Liver (tissue), 9 donors: ENCODE data around the gene YTHDF1. TPM values are rescaled to one million over a fixed set of nuclear protein-coding genes. Genes with fewer than 3 reads are reported as not detected.
"Not testable (repeated sequence)": the region's sequence is repeated elsewhere in the genome, so short reads cannot be mapped to it uniquely, and the experiment has no call there.

Source experiments
- DNase-seq: peaks from one replicate; pipeline ENCODE4 v3.0.0-alpha.2; 2017; ENCODE audit warnings: low spot score
- H3K27ac ChIP-seq, 2 donors: one replicate each; pipeline ENCODE4 v1.7.0; 2013; ENCODE audit warnings: inconsistent platforms in 2 of 2, low read length in 2 of 2, control low read depth in 1 of 2, low read depth in 1 of 2, mild to moderate bottlenecking in 1 of 2
- H3K27me3 ChIP-seq, 4 donors: one replicate each; pipeline versions ENCODE4 v1.6.1 to v1.7.0; 2013; ENCODE audit warnings: low read length in 3 of 4, inconsistent platforms in 1 of 4, mild to moderate bottlenecking in 1 of 4, moderate library complexity in 1 of 4; ENCODE audit not compliant: control insufficient read depth in 4 of 4, insufficient read depth in 4 of 4
- H3K36me3 ChIP-seq, 4 donors: one replicate each; pipeline versions ENCODE4 v1.6.1 to v1.7.0; 2013; ENCODE audit warnings: low read length in 3 of 4, mild to moderate bottlenecking in 3 of 4, low read depth in 1 of 4, moderate library complexity in 1 of 4; ENCODE audit not compliant: control insufficient read depth in 4 of 4, insufficient read depth in 3 of 4
- H3K4me1 ChIP-seq, 4 donors: one replicate each; pipeline versions ENCODE4 v1.6.1 to v1.7.0; 2013; ENCODE audit warnings: low read length in 3 of 4, mild to moderate bottlenecking in 3 of 4, moderate library complexity in 1 of 4; ENCODE audit not compliant: control insufficient read depth in 4 of 4, insufficient read depth in 4 of 4
- H3K4me3 ChIP-seq, 3 donors: one replicate each; pipeline versions ENCODE4 v1.6.1 to v1.7.0; 2013; ENCODE audit warnings: low read length in 3 of 3, control low read depth in 1 of 3, low read depth in 1 of 3, mild to moderate bottlenecking in 1 of 3
- H3K9ac ChIP-seq, 2 donors: one replicate each; pipeline ENCODE4 v1.7.0; 2013; ENCODE audit warnings: low read length in 2 of 2, mild to moderate bottlenecking in 2 of 2, moderate library complexity in 2 of 2, control low read depth in 1 of 2, low read depth in 1 of 2
- H3K9me3 ChIP-seq, 4 donors: one replicate each; pipeline versions ENCODE4 v1.6.1 to v1.7.0; 2013; ENCODE audit warnings: low read length in 3 of 4; ENCODE audit not compliant: control insufficient read depth in 4 of 4
- ATF3 ChIP-seq: IDR thresholded peaks from 2 replicates; pipeline ENCODE4 v1.6.1; 2016; ENCODE audit warnings: antibody characterized with exemption
- CTCF ChIP-seq: fragments of 150-350 bp; IDR thresholded peaks from 2 replicates; pipeline ENCODE4 v1.5.1; 2017; ENCODE audit warnings: improper control_type of control experiment, low read depth, low read length; ENCODE audit not compliant: missing input control
- EGR1 ChIP-seq, 2 donors: IDR thresholded peaks; 2 replicates each; pipeline ENCODE4 v1.6.1; 2016 to 2018; ENCODE audit warnings: antibody characterized with exemption in 2 of 2, low read depth in 2 of 2
- FOXA1 ChIP-seq: IDR thresholded peaks from 2 replicates; pipeline ENCODE4 v1.6.1; 2016; ENCODE audit warnings: antibody characterized with exemption
- FOXA2 ChIP-seq: IDR thresholded peaks from 2 replicates; pipeline ENCODE4 v1.6.1; 2016; ENCODE audit warnings: antibody characterized with exemption
- GABPA ChIP-seq, 2 donors: IDR thresholded peaks in 1 of 2; conservative IDR thresholded peaks in 1 of 2; 2 replicates each; pipeline ENCODE4 v1.6.1; 2016; ENCODE audit warnings: antibody characterized with exemption in 2 of 2, mild to moderate bottlenecking in 1 of 2, moderate library complexity in 1 of 2
- HNF4A ChIP-seq, 2 donors: conservative IDR thresholded peaks; 2 replicates each; pipeline ENCODE4 v1.6.1; 2016; ENCODE audit warnings: antibody characterized with exemption in 2 of 2, mild to moderate bottlenecking in 2 of 2
- HNF4G ChIP-seq: IDR thresholded peaks from 2 replicates; pipeline ENCODE4 v1.6.1; 2016; ENCODE audit warnings: antibody characterized with exemption
- JUND ChIP-seq, 2 donors: IDR thresholded peaks; 2 replicates each; pipeline ENCODE4 v1.6.1; 2016; ENCODE audit warnings: antibody characterized with exemption in 2 of 2
- MAX ChIP-seq: IDR thresholded peaks from 2 replicates; pipeline ENCODE4 v1.6.1; 2016; ENCODE audit warnings: antibody characterized with exemption
- NR2F2 ChIP-seq: IDR thresholded peaks from 2 replicates; pipeline ENCODE4 v1.6.1; 2016; ENCODE audit warnings: antibody characterized with exemption
- RAD21 ChIP-seq, 2 donors: IDR thresholded peaks; 2 replicates each; pipeline ENCODE4 v1.6.1; 2016; ENCODE audit warnings: antibody characterized with exemption in 2 of 2, mild to moderate bottlenecking in 2 of 2
- REST ChIP-seq: IDR thresholded peaks from 2 replicates; pipeline ENCODE4 v1.6.1; 2016; ENCODE audit warnings: antibody characterized with exemption, mild to moderate bottlenecking
- RXRA ChIP-seq, 2 donors: IDR thresholded peaks; 2 replicates each; pipeline ENCODE4 v1.6.1; 2017 to 2018; ENCODE audit warnings: antibody characterized with exemption in 2 of 2, mild to moderate bottlenecking in 1 of 2
- SP1 ChIP-seq: IDR thresholded peaks from 2 replicates; pipeline ENCODE4 v1.6.1; 2018; ENCODE audit warnings: antibody characterized with exemption, mild to moderate bottlenecking
- TAF1 ChIP-seq: conservative IDR thresholded peaks from 2 replicates; pipeline ENCODE4 v1.6.1; 2016; ENCODE audit warnings: antibody characterized with exemption, mild to moderate bottlenecking
- YY1 ChIP-seq: IDR thresholded peaks from 2 replicates; pipeline ENCODE4 v1.6.1; 2016; ENCODE audit warnings: antibody characterized with exemption, mild to moderate bottlenecking
- ZBTB33 ChIP-seq: IDR thresholded peaks from 2 replicates; pipeline ENCODE4 v1.6.1; 2016; ENCODE audit warnings: antibody characterized with exemption
- WGBS: extraction: QIAGEN DNeasy Blood & Tissue Kit; methylation state at CpG from one replicate; pipeline ENCODE4 v1.1.7; 2013; 5-methylcytosine and 5-hydroxymethylcytosine counted together
- polyA plus RNA-seq, 2 donors: library from polyadenylated mRNA; stranded (reverse) in 1 of 2; unstranded in 1 of 2; fragments of 200-250 nt in 1 of 2; fragments of >200 nt in 1 of 2; fragmentation: Nextera tagmentation in 1 of 2; extraction: Ambion mirVana in 1 of 2; gene quantifications; one replicate each; pipeline versions ENCODE4 v1.2.1 to v1.2.3, GENCODE V29; 2013 to 2015
- total RNA-seq, 2 donors: library from RNA; depleted of rRNA; stranded (reverse); fragments of >200 nt; gene quantifications; one replicate each; pipeline ENCODE4 v1.2.3, GENCODE V29; 2014
- donor health status: healthy.
- donor health status: healthy.
- donor health status: healthy.
- donor health status: healthy.
- donor health status: healthy.

Gene YTHDF1
- total and polyA plus RNA-seq, 4 donors = 6.8 to 19.5 (median 14.9) TPM

GRCh38 chr20:63159826-63160640, 55.9 kb downstream of the YTHDF1 start (continued):
- TF ChIP-seq CTCF = no peak
- TF ChIP-seq FOXA1 = no peak
- TF ChIP-seq YY1 = no peak
- TF ChIP-seq ZBTB33 = no peak
- TF ChIP-seq FOXA2 = no peak
- TF ChIP-seq RAD21 (IDR thresholded peaks at IDR 0.05) = no peak
- no peak for TF ChIP-seq HNF4G
- TF ChIP-seq NR2F2 = no peak

GRCh38 chr20:63159251-63159650, 56.7 kb downstream of the YTHDF1 start:
- H3K27me3 ChIP-seq = not testable (repeated sequence)

GRCh38 chr20:63158845-63159244, 57.1 kb downstream of the YTHDF1 start:
- WGBS = 79% methylated on average over 14 of the region's 14 CpGs
- TF ChIP-seq FOXA1 = no peak
- TF ChIP-seq ATF3 = no peak
- TF ChIP-seq RXRA (IDR thresholded peaks at IDR 0.05) = no peak
- TF ChIP-seq HNF4A (conservative IDR thresholded peaks at IDR 0.05) = no peak
- no peak for TF ChIP-seq MAX
- TF ChIP-seq HNF4G = no peak
- no peak for TF ChIP-seq TAF1
- TF ChIP-seq REST = no peak
- TF ChIP-seq NR2F2 = no peak
- TF ChIP-seq FOXA2 = no peak
- TF ChIP-seq RAD21 (IDR thresholded peaks at IDR 0.05) = no peak
- no peak for TF ChIP-seq SP1
- no peak for TF ChIP-seq CTCF
- TF ChIP-seq EGR1 (IDR thresholded peaks at IDR 0.05; ENCODE audit: low read depth in 2 of 2) = no peak
- no peak for TF ChIP-seq JUND (IDR thresholded peaks at IDR 0.05)
- no peak for TF ChIP-seq GABPA (IDR thresholded peaks at IDR 0.05 in 1 of 2, conservative IDR thresholded peaks at IDR 0.05 in 1 of 2)

More at GRCh38 chr20:63159251-63159650, 56.7 kb downstream of the YTHDF1 start:
- not testable (repeated sequence) for H3K4me1 ChIP-seq, H3K9me3 ChIP-seq, H3K27ac ChIP-seq, H3K9ac ChIP-seq, H3K4me3 ChIP-seq, H3K36me3 ChIP-seq, DNase-seq
- 74% methylated on average over 20 of the region's 20 CpGs for WGBS

More at GRCh38 chr20:63158845-63159244, 57.1 kb downstream of the YTHDF1 start:
- Histone ChIP-seq H3K9ac (no peak overlapping the region), H3K9me3 (no peaks in the 10 kb centered on the region), H3K27me3 (peaks cover 0 to 3% (median 0%) of the 10 kb centered on the region in 4 donors), H3K4me1 (no peaks in the 10 kb centered on the region), H3K36me3 (no peaks in the 10 kb centered on the region), H3K4me3 (no peak overlapping the region), H3K27ac (no peak overlapping the region)
- DNase-seq = no peak
